Measurements from ENCODE around the gene DAAM2. TPM values are rescaled to one million over a fixed set of nuclear protein-coding genes. Genes with fewer than 3 reads are reported as not detected.

Gene DAAM2
- total RNA-seq, 1 experiment from 2014 or later = 4.8 TPM

DNA sequence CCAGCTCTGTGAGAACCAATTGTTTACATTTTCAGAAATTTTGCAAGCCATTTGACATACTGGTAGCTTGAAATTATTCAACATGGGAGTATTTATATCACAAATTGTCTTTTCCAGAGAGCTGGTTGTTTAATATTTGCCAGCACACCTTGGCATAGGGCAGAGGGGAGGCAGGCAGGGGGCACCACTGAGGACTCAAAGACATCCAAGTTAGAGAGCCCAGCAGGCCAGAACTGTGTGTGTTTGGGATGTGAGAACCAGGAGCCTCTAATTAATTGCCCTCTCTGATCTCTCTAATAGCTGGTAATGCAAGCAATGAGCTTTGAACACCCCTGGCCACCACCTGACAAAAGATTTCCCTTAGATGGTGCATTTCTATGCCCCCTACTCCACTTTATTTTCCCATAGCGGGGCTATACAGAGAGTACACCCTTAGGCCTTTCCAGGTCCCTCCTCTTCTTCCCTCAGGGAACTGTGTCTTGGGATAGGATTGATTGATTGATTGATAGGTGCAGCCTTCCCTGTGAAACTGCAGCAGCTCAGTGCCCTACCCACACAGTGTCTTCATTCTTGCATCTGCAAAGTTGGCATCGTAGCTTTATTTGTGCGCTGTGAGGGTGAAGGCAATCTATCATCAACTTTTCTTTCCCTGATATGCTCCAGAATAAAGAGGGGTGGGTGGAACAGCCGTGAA is 112.9 kb downstream of the DAAM2 start:
- no peak for DNase-seq (ENCODE audit: low spot score)
- BruUV-seq (replicated peaks) = no TSS peak
- H3K4me3 ChIP-seq (ENCODE audit: low read depth, low read length, poor library complexity, severe bottlenecking) = no peak overlapping the region
- no peaks in the 10 kb centered on the region for H3K9me3 ChIP-seq (ENCODE audit: low read depth, low read length, poor library complexity, severe bottlenecking)
- H3K27me3 ChIP-seq (replicated peaks; ENCODE audit: insufficient read depth, low read depth, low read length, poor library complexity) = no peaks in the 10 kb centered on the region
- CTCF ChIA-PET = no interaction called here
- no peak overlapping the region for H3K27ac ChIP-seq (ENCODE audit: low read depth, low read length, poor library complexity, severe bottlenecking)
- no peaks in the 10 kb centered on the region for H3K36me3 ChIP-seq (ENCODE audit: insufficient read depth, low read length, poor library complexity, severe bottlenecking)
- POLR2A ChIA-PET (ENCODE audit: low non-redundant PET) = no interaction called here
- intact Hi-C loops (cut with micrococcal nuclease; ENCODE audit: unreplicated experiment) = no loop called here
- TF ChIP-seq CTCF (conservative IDR thresholded peaks at IDR 0.05; ENCODE audit: low read depth, low read length) = no peak
- TF ChIP-seq EZH2 (IDR thresholded peaks at IDR 0.05; ENCODE audit: borderline replicate concordance, low read depth, low read length, poor library complexity, severe bottlenecking) = no peak
- no peaks in the 10 kb centered on the region for H3K4me1 ChIP-seq (ENCODE audit: insufficient read depth, low read length, poor library complexity, severe bottlenecking)

GRCh38 chr6:39905640-39905975 is 113.4 kb downstream of the DAAM2 start:
- Histone ChIP-seq H3K4me3 (ENCODE audit: low read depth, low read length, poor library complexity, severe bottlenecking) (no peak overlapping the region), H3K36me3 (ENCODE audit: insufficient read depth, low read length, poor library complexity, severe bottlenecking) (no peaks in the 10 kb centered on the region), H3K9me3 (ENCODE audit: low read depth, low read length, poor library complexity, severe bottlenecking) (no peaks in the 10 kb centered on the region), H3K27me3 (replicated peaks; ENCODE audit: insufficient read depth, low read depth, low read length, poor library complexity) (no peaks in the 10 kb centered on the region), H3K4me1 (ENCODE audit: insufficient read depth, low read length, poor library complexity, severe bottlenecking) (no peaks in the 10 kb centered on the region), H3K27ac (ENCODE audit: low read depth, low read length, poor library complexity, severe bottlenecking) (no peak overlapping the region)
- CTCF ChIA-PET = no interaction called here
- DNase-seq (ENCODE audit: low spot score) = no peak
- no peak for TF ChIP-seq EZH2 (IDR thresholded peaks at IDR 0.05; ENCODE audit: borderline replicate concordance, low read depth, low read length, poor library complexity, severe bottlenecking)
- no peak for TF ChIP-seq CTCF (conservative IDR thresholded peaks at IDR 0.05; ENCODE audit: low read depth, low read length)
- no TSS peak for BruUV-seq (replicated peaks)
- POLR2A ChIA-PET (ENCODE audit: low non-redundant PET) = no interaction called here
- intact Hi-C loops (cut with micrococcal nuclease; ENCODE audit: unreplicated experiment) = no loop called here

- DNase-seq (ENCODE audit: low spot score) = no peak
- CTCF ChIA-PET = no interaction called here
- no peak overlapping the region for H3K27ac ChIP-seq (ENCODE audit: low read depth, low read length, poor library complexity, severe bottlenecking)
Observed at GRCh38 chr6:39906318-39906761, 114.2 kb downstream of the DAAM2 start.

More at GRCh38 chr6:39906318-39906761, 114.2 kb downstream of the DAAM2 start:
- H3K4me3 ChIP-seq (ENCODE audit: low read depth, low read length, poor library complexity, severe bottlenecking) = no peak overlapping the region
- POLR2A ChIA-PET (ENCODE audit: low non-redundant PET) = no interaction called here
- H3K4me1 ChIP-seq (ENCODE audit: insufficient read depth, low read length, poor library complexity, severe bottlenecking) = no peaks in the 10 kb centered on the region
- H3K36me3 ChIP-seq (ENCODE audit: insufficient read depth, low read length, poor library complexity, severe bottlenecking) = no peaks in the 10 kb centered on the region
- TF ChIP-seq EZH2 (IDR thresholded peaks at IDR 0.05; ENCODE audit: borderline replicate concordance, low read depth, low read length, poor library complexity, severe bottlenecking) = no peak
- no peak for TF ChIP-seq CTCF (conservative IDR thresholded peaks at IDR 0.05; ENCODE audit: low read depth, low read length)
- no peaks in the 10 kb centered on the region for H3K27me3 ChIP-seq (replicated peaks; ENCODE audit: insufficient read depth, low read depth, low read length, poor library complexity)
- intact Hi-C loops (cut with micrococcal nuclease; ENCODE audit: unreplicated experiment) = no loop called here
- no peaks in the 10 kb centered on the region for H3K9me3 ChIP-seq (ENCODE audit: low read depth, low read length, poor library complexity, severe bottlenecking)
- BruUV-seq (replicated peaks) = no TSS peak

All from A673 (cell line).